Amygdala (tissue), 56 donors: ENCODE measurements around the gene TBRG4.

Source experiments
- DNase-seq, 56 donors: peaks; one replicate each; lab custom pipeline; 2025; lab: John Stamatoyannopoulos, UW

Gene TBRG4

GRCh38 chr7:45076946-45077345 is 34.6 kb downstream of the TBRG4 start:
- no peak for DNase-seq

GRCh38 chr7:45075871-45076796 is 35.4 kb downstream of the TBRG4 start:
- DNase-seq = peak in 1 of 56 donors; percentile 45

GRCh38 chr7:45075355-45075644 is 36.2 kb downstream of the TBRG4 start:
- DNase-seq = no peak

GRCh38 chr7:45074528-45075354 is 36.8 kb downstream of the TBRG4 start:
- DNase-seq = no peak

- peak in 15 of 56 donors; percentile 23 to 84 (median 48) for DNase-seq
Measured at GRCh38 chr7:45073786-45074527, 37.5 kb downstream of the TBRG4 start.

GRCh38 chr7:45073031-45073785 is 38.3 kb downstream of the TBRG4 start:
- peak in 12 of 56 donors; percentile 11 to 64 (median 38) for DNase-seq

- no peak for DNase-seq
Measured at GRCh38 chr7:45072131-45073030, 39.1 kb downstream of the TBRG4 start.

GRCh38 chr7:45071528-45071927 is 40.0 kb downstream of the TBRG4 start:
- DNase-seq = no peak

- DNase-seq = no peak
Measured at GRCh38 chr7:45070254-45070642, 41.2 kb downstream of the TBRG4 start.

- DNase-seq = no peak
Measured at GRCh38 chr7:45069444-45070253, 41.8 kb downstream of the TBRG4 start.

- no peak for DNase-seq
Measured at GRCh38 chr7:45068236-45069023, 43.1 kb downstream of the TBRG4 start.

GRCh38 chr7:45067582-45067981 is 43.9 kb downstream of the TBRG4 start:
- DNase-seq = no peak

- DNase-seq = no peak
Measured at GRCh38 chr7:45066409-45066808, 45.1 kb downstream of the TBRG4 start.

- DNase-seq = no peak
Measured at GRCh38 chr7:45065031-45065995, 46.2 kb downstream of the TBRG4 start.

GRCh38 chr7:45064047-45064725 is 47.3 kb downstream of the TBRG4 start:
- no peak for DNase-seq
